ENCODE data around the gene GLRX3. TPM values are rescaled to one million over a fixed set of nuclear protein-coding genes. Genes with fewer than 3 reads are reported as not detected.

The GLRX3 gene
- polyA plus RNA-seq, 1 donor from 2014 or later, result 118 TPM

DNA sequence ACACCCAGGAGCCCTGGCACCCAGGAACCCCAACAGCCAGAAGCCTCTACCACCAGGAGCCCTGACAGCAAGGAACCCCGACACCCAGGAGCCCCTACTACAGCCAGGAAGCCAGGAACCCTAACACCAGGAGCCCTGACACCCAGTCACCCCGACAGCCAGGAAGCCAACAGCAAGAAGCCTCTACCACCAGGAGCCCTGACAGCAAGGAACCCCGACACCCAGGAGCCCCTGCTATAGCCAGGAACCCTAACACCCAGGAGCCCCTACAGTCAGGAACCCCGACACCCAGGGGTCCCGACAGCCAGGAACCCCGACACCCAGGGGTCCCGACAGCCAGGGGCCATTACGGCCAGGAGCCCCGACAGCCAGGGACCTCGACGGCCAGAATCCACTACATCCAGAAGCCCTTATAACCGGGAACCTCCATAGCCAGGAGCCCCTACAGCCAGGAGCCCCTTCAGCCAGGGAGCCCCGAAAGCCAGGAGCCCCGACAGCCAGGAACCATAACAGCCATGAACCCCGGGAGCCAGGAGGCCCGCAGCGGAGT is 440 bp upstream of the GLRX3 start:
- H3K27ac ChIP-seq (ENCODE audit: low read length), result peak overlapping the region; percentile 67
- H3K9me2 ChIP-seq (ENCODE audit: insufficient read depth, low read length), result no peaks in the 10 kb centered on the region
- no peak overlapping the region for H3K4me2 ChIP-seq (ENCODE audit: low read length)
- H3K79me2 ChIP-seq (replicated peaks; ENCODE audit: insufficient read depth, low read length), result peaks cover 37% of the 10 kb centered on the region
- H3K9ac ChIP-seq (ENCODE audit: low read length), result peak overlapping the region; percentile 79
- H3F3A ChIP-seq (ENCODE audit: insufficient read depth, low read length, poor library complexity, severe bottlenecking), result no peaks in the 10 kb centered on the region
- H3K4me3 ChIP-seq (ENCODE audit: low read length), result peak overlapping the region; percentile 91
- H2AFZ ChIP-seq (ENCODE audit: low read depth, low read length), result peak overlapping the region; percentile 96
- no peaks in the 10 kb centered on the region for H3K36me3 ChIP-seq (ENCODE audit: insufficient read depth, low read length)
- H3K9me3 ChIP-seq (ENCODE audit: low read length), result no peaks in the 10 kb centered on the region
- H4K20me1 ChIP-seq (ENCODE audit: insufficient read depth), result no peaks in the 10 kb centered on the region
- H3K27me3 ChIP-seq (ENCODE audit: insufficient read depth, low read depth, low read length), result no peaks in the 10 kb centered on the region
- TF ChIP-seq, protein P1, sequence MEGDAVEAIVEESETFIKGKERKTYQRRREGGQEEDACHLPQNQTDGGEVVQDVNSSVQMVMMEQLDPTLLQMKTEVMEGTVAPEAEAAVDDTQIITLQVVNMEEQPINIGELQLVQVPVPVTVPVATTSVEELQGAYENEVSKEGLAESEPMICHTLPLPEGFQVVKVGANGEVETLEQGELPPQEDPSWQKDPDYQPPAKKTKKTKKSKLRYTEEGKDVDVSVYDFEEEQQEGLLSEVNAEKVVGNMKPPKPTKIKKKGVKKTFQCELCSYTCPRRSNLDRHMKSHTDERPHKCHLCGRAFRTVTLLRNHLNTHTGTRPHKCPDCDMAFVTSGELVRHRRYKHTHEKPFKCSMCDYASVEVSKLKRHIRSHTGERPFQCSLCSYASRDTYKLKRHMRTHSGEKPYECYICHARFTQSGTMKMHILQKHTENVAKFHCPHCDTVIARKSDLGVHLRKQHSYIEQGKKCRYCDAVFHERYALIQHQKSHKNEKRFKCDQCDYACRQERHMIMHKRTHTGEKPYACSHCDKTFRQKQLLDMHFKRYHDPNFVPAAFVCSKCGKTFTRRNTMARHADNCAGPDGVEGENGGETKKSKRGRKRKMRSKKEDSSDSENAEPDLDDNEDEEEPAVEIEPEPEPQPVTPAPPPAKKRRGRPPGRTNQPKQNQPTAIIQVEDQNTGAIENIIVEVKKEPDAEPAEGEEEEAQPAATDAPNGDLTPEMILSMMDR (IDR thresholded peaks at IDR 0.05; ENCODE audit: poor library complexity, severe bottlenecking), result peak; percentile 13
- TF ChIP-seq, protein P2, sequence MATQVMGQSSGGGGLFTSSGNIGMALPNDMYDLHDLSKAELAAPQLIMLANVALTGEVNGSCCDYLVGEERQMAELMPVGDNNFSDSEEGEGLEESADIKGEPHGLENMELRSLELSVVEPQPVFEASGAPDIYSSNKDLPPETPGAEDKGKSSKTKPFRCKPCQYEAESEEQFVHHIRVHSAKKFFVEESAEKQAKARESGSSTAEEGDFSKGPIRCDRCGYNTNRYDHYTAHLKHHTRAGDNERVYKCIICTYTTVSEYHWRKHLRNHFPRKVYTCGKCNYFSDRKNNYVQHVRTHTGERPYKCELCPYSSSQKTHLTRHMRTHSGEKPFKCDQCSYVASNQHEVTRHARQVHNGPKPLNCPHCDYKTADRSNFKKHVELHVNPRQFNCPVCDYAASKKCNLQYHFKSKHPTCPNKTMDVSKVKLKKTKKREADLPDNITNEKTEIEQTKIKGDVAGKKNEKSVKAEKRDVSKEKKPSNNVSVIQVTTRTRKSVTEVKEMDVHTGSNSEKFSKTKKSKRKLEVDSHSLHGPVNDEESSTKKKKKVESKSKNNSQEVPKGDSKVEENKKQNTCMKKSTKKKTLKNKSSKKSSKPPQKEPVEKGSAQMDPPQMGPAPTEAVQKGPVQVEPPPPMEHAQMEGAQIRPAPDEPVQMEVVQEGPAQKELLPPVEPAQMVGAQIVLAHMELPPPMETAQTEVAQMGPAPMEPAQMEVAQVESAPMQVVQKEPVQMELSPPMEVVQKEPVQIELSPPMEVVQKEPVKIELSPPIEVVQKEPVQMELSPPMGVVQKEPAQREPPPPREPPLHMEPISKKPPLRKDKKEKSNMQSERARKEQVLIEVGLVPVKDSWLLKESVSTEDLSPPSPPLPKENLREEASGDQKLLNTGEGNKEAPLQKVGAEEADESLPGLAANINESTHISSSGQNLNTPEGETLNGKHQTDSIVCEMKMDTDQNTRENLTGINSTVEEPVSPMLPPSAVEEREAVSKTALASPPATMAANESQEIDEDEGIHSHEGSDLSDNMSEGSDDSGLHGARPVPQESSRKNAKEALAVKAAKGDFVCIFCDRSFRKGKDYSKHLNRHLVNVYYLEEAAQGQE (IDR thresholded peaks at IDR 0.05; ENCODE audit: borderline replicate concordance), result no peak

DNA sequence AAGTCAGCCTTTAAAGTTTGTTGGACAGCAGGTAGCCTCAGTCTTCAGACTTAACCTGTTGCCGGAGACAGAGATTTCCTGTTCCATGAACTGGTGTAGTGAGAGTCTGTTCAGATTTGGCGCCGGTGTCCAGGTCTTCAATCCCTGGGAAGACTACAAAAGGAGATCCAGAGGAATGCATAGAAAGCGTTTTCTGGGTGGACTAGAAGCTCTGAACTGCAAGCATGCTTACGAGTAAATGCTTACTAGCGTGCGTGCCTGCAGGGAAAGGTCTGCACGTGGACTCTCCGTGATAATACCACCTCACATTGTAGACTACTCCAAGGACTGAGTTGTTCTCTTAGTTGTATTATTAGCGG is 878 bp downstream of the GLRX3 start:
- Histone ChIP-seq H3F3A (ENCODE audit: insufficient read depth, low read length, poor library complexity, severe bottlenecking) (no peaks in the 10 kb centered on the region), H4K20me1 (ENCODE audit: insufficient read depth) (no peaks in the 10 kb centered on the region), H3K9me3 (ENCODE audit: low read length) (no peaks in the 10 kb centered on the region), H3K36me3 (ENCODE audit: insufficient read depth, low read length) (no peaks in the 10 kb centered on the region), H3K9ac (ENCODE audit: low read length) (peak overlapping the region; percentile 79), H3K4me3 (ENCODE audit: low read length) (peak overlapping the region; percentile 91), H2AFZ (ENCODE audit: low read depth, low read length) (no peak overlapping the region), H3K79me2 (replicated peaks; ENCODE audit: insufficient read depth, low read length) (peaks cover 48% of the 10 kb centered on the region), H3K4me2 (ENCODE audit: low read length) (peak overlapping the region; percentile 93), H3K27me3 (ENCODE audit: insufficient read depth, low read depth, low read length) (no peaks in the 10 kb centered on the region), H3K27ac (ENCODE audit: low read length) (no peak overlapping the region), H3K9me2 (ENCODE audit: insufficient read depth, low read length) (no peaks in the 10 kb centered on the region)
- no peak for TF ChIP-seq SMC3 (conservative IDR thresholded peaks at IDR 0.05; ENCODE audit: poor library complexity)
- peak; percentile 86 for TF ChIP-seq MXI1 (conservative IDR thresholded peaks at IDR 0.05; ENCODE audit: poor library complexity, severe bottlenecking)

DNA sequence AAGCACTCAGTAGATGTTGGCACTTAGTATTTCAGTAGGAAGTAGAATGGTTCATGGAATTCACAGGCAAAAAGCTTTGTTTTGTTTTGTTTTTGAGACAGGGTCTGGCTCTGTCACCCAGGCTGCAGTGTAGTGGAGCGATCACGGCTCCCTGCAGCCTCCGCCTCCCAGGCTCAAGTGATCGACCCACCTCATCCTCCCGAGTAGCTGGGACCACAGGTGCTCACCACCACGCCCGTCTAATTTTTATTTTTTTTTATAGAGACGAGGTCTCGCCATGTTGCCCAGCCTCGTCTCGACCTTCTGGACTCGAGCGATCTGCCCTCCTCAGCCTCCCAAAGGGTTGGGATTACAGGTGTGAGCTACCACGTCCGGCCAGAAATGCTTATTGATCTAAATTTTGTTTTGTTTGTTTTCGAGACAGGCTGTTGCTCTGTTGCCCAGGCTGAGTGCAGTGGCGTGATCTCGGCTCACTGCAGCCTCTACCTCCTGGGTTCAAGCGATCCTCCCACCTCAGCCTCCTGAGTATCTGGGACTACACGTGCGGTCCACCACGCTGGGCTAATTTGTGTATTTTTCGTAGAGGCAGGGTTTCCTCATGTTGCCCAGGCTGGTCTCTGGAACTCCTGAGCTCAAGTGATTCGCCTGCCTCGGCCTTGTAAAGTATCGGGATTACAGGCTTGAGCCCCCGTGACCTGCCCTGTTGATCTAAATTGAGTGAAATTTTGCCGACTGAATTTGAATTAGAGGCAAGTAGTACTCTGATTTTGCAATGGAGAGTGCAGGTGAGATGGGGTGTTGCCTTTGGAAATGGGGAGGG is 1.7 kb downstream of the GLRX3 start:
- Histone ChIP-seq H3F3A (ENCODE audit: insufficient read depth, low read length, poor library complexity, severe bottlenecking) (no peaks in the 10 kb centered on the region), H3K9me2 (ENCODE audit: insufficient read depth, low read length) (no peaks in the 10 kb centered on the region), H3K9ac (ENCODE audit: low read length) (peak overlapping the region; percentile 79), H2AFZ (ENCODE audit: low read depth, low read length) (no peak overlapping the region), H3K9me3 (ENCODE audit: low read length) (no peaks in the 10 kb centered on the region), H4K20me1 (ENCODE audit: insufficient read depth) (no peaks in the 10 kb centered on the region), H3K4me2 (ENCODE audit: low read length) (peak overlapping the region; percentile 93), H3K79me2 (replicated peaks; ENCODE audit: insufficient read depth, low read length) (peaks cover 49% of the 10 kb centered on the region), H3K27me3 (ENCODE audit: insufficient read depth, low read depth, low read length) (no peaks in the 10 kb centered on the region), H3K27ac (ENCODE audit: low read length) (no peak overlapping the region), H3K36me3 (ENCODE audit: insufficient read depth, low read length) (no peaks in the 10 kb centered on the region), H3K4me3 (ENCODE audit: low read length) (peak overlapping the region; percentile 91)
- TF ChIP-seq SMC3 (conservative IDR thresholded peaks at IDR 0.05; ENCODE audit: poor library complexity), result no peak
- no peak for TF ChIP-seq POLR2AphosphoS5 (IDR thresholded peaks at IDR 0.05)
- TF ChIP-seq, protein P2 (IDR thresholded peaks at IDR 0.05; ENCODE audit: borderline replicate concordance), result no peak
- no peak for TF ChIP-seq MXI1 (conservative IDR thresholded peaks at IDR 0.05; ENCODE audit: poor library complexity, severe bottlenecking)

All from neural cell (in vitro differentiated cells).